Stimulated activated naive CD8-positive, alpha-beta T cell treated with anti-CD3 and anti-CD28 coated beads, Interleukin-15, amount 100 ng/mL, for 72 hours (primary cell): Measurements from ENCODE around the gene RING1.

Experiments
- ATAC-seq: fragments of 150-1000 bp; cut with Tn5 transposase; 2 replicates; pipeline ENCODE4 v1.10.0; 2021; ENCODE audit warnings: mild to moderate bottlenecking, moderate library complexity
- DNase-seq, 2 donors: peaks; one replicate each; pipeline ENCODE4 v3.0.0; 2021 to 2022
- H3K27ac Mint-ChIP-seq, 2 donors: one replicate each; pipeline ENCODE4 v1.8.0; 2022; ENCODE audit warnings: mild to moderate bottlenecking in 2 of 2, mixed read lengths in 2 of 2, moderate library complexity in 2 of 2
- H3K27me3 Mint-ChIP-seq: one replicate; pipeline ENCODE4 v1.8.0; 2022; ENCODE audit warnings: mixed read lengths
- H3K4me1 Mint-ChIP-seq: one replicate; pipeline ENCODE4 v1.8.0; 2022; ENCODE audit warnings: mild to moderate bottlenecking, mixed read lengths
- H3K4me3 Mint-ChIP-seq, 2 donors: one replicate each; pipeline ENCODE4 v1.8.0; 2022; ENCODE audit warnings: mild to moderate bottlenecking in 2 of 2, mixed read lengths in 2 of 2, moderate library complexity in 1 of 2
- H3K9me3 Mint-ChIP-seq, 2 donors: one replicate each; pipeline ENCODE4 v1.8.0; 2022; ENCODE audit warnings: mixed read lengths in 2 of 2

RING1 gene

DNA sequence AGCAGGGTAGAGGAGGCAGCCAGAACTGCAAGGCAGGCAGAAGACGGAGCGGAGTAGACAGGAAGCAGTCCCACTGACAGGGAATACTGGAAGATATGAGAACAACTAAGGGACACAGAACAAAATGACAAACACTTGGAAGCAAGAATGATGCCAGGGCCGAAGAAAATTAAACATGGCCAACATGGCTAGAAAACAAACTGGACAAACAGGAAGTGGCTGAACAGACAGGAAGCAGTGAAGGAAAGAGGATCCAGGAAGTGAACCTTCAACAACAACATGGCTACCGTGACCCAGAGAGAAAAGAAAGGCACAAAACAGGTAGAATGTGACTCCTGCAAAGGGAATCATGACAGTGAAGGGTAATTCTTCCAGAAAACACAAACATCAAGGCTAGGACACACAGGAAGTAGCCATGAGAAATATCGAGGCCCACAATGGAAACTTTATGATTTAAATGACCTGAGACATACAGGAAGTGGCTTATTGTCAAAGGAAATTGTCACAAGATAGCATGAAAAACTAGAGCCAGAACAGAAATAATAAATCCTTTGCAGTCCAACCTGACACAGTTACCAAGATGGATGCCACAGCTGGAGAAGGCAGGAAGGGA lies 25.1 kb upstream of the RING1 start:
- Mint-ChIP-seq H3K4me1 (peaks cover 20% of the 10 kb centered on the region), H3K27ac (peak overlapping the region; percentile 99), H3K9me3 (peaks cover 20 to 25% of the 10 kb centered on the region in 2 donors), H3K4me3 (peak overlapping the region; percentile 56 to 66), H3K27me3 (peaks cover 8% of the 10 kb centered on the region)
- ATAC-seq: peak; percentile 45
- DNase-seq: no peak

DNA sequence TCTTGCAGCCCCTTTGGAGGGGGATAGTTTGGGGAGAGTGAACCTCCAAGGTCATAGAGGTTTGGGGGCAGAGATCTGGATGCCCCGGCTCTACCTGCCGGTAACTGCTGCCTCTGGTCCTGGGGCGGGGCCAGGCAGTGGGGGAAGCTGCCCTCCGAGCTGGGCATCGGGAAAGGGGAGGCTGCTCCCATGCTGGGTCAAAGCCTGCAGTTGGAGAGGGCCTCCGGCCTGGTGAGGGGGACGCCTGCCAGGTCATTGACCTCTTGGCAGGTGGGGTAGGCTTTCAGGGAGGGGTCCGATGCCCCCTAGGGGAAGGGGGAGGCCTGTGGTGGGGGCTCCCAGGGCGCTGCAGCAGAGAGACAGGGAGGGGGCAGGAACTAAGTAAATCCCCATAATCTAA lies 23.1 kb upstream of the RING1 start:
- Mint-ChIP-seq H3K4me3 (no peak overlapping the region), H3K9me3 (peaks cover 20 to 25% of the 10 kb centered on the region in 2 donors), H3K4me1 (peaks cover 20% of the 10 kb centered on the region), H3K27me3 (peaks cover 8% of the 10 kb centered on the region), H3K27ac (no peak overlapping the region)
- DNase-seq (no peak), ATAC-seq (peak; percentile 26)

DNA sequence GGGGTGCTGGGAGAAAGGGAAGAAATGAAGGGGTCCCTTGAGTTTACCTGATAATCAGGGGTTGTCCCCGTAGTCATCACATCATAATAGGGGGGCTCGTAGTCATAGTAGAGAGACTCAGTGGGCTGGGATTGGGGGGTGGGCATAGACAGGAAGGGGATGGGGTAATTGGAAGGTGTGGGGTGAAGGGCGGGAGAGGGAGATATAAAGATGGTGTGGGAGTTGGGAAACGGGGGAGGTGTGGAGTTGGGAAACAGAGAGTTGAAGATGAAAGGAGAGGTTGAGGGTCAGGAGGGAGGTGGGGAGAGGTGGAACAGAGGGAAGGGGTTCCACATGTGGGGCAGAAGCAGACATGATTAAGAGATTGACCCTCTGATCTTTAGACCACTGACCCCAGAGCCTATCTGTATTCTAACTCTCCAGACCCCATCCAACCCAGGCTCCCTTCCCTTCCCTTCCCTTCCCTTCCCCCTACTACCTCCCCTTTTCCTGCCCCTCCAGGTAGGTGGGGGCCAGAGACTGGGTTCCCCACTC lies 22.6 kb upstream of the RING1 start:
- peaks cover 20 to 25% of the 10 kb centered on the region in 2 donors for H3K9me3 Mint-ChIP-seq
- peaks cover 11% of the 10 kb centered on the region for H3K27me3 Mint-ChIP-seq
- ATAC-seq: no peak
- no peak overlapping the region for H3K4me3 Mint-ChIP-seq
- DNase-seq: no peak
- H3K27ac Mint-ChIP-seq: peak overlapping the region in 1 of 2 donors; percentile 36
- peaks cover 20% of the 10 kb centered on the region for H3K4me1 Mint-ChIP-seq

DNA sequence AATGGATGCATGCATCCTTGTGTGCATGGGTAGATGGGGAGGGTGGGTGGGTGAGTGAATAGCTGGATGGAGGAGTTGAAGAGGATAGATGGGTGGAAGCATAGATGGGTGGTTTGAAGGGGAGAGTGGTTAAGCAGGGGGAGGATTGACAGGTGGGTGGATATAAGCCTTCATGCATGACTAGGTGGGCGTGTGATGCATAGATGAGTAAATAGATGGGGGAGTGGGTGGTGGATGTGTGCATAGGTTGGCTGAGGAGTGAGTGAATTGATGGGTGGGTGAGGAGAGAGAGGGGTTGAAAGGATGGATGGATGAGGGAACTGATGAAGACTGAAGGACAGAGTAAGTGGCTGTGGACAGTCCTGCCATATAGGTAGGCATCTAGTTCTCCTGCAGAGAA lies 20.5 kb upstream of the RING1 start:
- H3K4me1 Mint-ChIP-seq: peaks cover 28% of the 10 kb centered on the region
- H3K27ac Mint-ChIP-seq: no peak overlapping the region
- peaks cover 17 to 21% of the 10 kb centered on the region in 2 donors for H3K9me3 Mint-ChIP-seq
- ATAC-seq: no peak
- H3K27me3 Mint-ChIP-seq: peaks cover 26% of the 10 kb centered on the region
- H3K4me3 Mint-ChIP-seq: no peak overlapping the region
- DNase-seq: no peak

DNA sequence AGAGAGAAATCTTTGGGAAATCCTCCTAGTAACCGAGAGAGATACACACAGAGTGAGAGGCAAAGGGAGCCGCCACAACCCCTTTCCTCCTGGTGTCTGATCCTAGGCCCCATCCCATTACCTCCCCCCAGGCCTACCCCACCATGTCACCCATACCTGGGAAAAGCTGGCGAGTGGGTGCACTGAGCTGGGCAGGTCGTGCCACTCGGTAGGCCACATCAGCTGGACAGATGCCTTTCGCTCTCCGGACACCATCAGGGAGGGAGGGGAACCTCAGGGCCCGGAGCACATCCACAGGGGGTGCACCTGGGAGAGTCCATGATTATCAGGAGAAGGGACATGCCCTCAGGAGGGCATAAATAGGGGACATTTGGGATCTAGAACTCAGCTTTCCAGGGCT lies 19.1 kb upstream of the RING1 start:
- no peak overlapping the region for H3K27ac Mint-ChIP-seq
- H3K4me3 Mint-ChIP-seq: no peak overlapping the region
- ATAC-seq: no peak
- DNase-seq: no peak
- peaks cover 28% of the 10 kb centered on the region for H3K4me1 Mint-ChIP-seq
- peaks cover 26% of the 10 kb centered on the region for H3K27me3 Mint-ChIP-seq
- H3K9me3 Mint-ChIP-seq: peaks cover 5 to 7% of the 10 kb centered on the region in 2 donors

DNA sequence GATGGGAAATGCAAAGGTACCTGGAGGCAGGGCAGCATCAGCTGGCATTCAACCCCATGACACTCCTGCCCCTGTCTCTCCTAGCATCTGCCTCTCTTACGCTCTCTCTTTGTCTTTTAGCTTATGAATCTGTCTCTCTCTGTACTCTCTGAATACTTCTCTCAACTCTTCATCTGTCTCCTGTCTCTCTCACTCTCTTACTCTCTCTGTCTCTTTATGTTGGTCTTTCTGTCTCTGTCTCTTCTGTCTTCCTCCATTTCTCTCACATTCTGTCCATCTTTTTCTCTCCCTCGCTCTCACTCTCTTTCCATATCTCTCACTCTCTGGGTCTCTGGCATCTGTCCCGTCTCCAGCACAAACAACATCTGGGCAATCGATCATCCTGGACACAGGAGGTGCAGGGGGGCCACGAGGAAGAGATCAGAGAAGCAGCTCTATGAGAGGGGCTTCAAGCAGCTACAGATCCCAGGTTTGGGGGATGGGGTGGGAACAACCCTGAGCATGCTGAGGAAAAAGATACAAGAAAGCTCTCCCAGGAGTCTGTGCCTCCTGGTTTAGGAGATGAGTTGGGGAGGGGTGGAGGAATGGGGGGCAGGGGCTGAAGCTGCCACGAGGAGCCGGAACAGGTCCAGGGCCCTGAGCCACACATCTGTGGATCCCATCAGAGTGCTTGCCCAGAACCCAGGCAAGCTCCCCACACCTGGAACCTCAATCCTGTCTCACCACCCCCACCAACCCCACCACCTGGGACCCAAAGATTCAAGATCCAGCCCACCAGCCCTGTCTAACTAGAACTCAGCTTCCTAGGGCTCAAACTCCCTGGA lies 18.5 kb upstream of the RING1 start:
- no peak overlapping the region for H3K4me3 Mint-ChIP-seq
- no peak overlapping the region for H3K27ac Mint-ChIP-seq
- DNase-seq: no peak
- H3K9me3 Mint-ChIP-seq: peaks cover 0 to under 1% of the 10 kb centered on the region in 2 donors
- peaks cover 26% of the 10 kb centered on the region for H3K27me3 Mint-ChIP-seq
- peaks cover 27% of the 10 kb centered on the region for H3K4me1 Mint-ChIP-seq
- no peak for ATAC-seq

DNA sequence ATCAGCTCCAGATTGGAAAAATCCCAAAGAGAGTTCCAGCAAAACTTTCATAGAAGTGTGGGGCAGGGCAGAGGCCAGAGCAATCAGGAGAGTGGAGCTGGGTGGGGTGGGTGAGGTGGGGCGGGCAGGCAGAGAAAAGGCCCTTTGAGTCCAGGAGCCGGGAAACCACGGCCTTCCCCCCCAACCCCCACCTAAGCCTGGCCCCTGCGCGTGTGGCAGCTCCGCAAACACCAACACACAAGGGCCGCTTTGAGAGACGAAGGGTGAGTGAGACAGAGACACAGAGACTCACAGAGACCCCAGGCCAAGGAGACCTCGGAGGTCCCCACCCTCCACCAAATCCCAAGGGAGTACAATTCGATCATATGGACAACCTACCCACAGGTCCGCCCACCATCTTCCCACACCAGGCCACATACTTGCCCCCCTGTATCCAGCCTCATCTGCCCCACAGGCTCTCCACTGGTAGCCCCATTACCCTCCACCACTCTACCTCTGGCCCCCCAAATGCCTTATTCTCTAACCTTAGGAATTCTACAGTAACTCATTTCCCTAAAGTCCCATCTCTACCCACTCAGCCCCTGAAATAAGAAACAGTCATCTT lies 17.7 kb upstream of the RING1 start:
- ATAC-seq (no peak), DNase-seq (no peak)
- Mint-ChIP-seq H3K27ac (peak overlapping the region in 1 of 2 donors; percentile 6), H3K4me3 (no peak overlapping the region), H3K9me3 (no peaks in the 10 kb centered on the region), H3K4me1 (peaks cover 27% of the 10 kb centered on the region), H3K27me3 (peaks cover 26% of the 10 kb centered on the region)

DNA sequence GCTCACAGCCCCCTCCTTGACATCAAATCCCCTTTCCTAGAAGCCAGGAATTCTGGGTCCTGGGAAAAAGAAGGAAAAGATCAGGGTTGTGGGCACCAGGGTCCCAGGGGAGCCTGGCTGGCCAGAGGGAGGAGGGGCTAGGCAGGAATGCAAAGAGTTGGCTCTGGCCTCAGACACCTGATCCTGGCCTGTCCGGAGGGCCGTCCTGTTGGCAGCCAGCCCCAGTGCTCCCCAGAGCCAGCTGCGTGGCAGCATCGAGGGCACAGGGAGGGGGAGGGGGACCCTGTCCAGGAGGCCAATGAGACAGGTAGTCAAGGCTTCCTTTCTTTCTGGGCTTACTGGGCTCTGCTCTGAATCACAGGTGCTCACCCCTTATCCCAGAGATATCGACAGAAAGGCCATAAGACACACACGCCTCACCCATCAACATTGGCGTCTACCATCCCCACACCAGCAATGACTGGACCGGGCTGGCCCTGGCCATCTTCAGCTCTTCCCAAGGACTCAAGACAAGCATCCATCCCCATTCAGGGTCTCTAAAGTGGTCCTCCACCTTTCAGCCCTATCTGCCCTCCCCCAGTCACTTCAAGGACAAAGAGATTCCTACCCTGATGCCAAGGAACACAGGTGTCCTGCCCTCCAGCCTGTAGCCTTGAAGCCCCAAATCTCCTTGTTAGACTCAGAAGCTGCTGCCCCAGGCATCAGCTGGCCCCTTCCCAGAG lies 16.8 kb upstream of the RING1 start:
- H3K9me3 Mint-ChIP-seq: no peaks in the 10 kb centered on the region
- DNase-seq (no peak), ATAC-seq (no peak)
- H3K27ac Mint-ChIP-seq: peak overlapping the region in 1 of 2 donors; percentile 23
- H3K4me3 Mint-ChIP-seq: peak overlapping the region in 1 of 2 donors; percentile 65
- H3K27me3 Mint-ChIP-seq: peaks cover 22% of the 10 kb centered on the region
- peaks cover 32% of the 10 kb centered on the region for H3K4me1 Mint-ChIP-seq

DNA sequence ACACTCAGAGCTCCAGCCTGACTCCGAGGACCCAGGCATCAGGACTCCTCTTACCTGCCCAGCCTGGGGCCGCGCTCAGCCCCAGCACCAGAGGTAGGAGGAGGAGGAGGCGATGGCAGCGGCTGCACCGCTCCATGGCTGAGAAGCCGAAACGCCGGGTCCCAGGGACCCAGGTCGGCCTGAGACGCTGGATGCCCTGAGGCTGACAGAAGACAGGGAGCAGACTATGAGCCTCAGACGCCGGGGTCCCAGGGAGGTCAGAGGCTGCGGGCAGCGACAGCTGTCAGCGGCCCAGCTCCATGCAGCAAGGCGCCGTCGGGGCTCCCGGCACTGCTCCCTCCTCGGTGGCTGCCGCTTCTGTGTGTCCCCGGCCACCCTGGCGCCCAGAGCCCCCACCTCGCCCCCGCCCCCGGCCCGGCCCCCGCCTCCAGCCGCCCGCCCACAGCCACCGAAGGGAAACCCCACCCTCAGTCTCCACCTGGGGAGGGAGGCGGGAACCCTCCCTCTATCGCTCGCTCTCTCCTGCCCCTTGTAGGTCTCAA lies 16.1 kb upstream of the RING1 start, which contains the start of gene COL11A2:
Gene COL11A2, minus strand, starts transcription at position 363 of the 542 bp plus-strand sequence. Its CDS starts 227 bp downstream, at position 136.
- peaks cover 18% of the 10 kb centered on the region for H3K27me3 Mint-ChIP-seq
- DNase-seq (no peak), ATAC-seq (peak; percentile 63)
- peak within 1 kb of the TSS in 1 of 2 donors; percentile 71 for H3K27ac Mint-ChIP-seq
- peaks cover 37% of the 10 kb centered on the region for H3K4me1 Mint-ChIP-seq
- peak within 1 kb of the TSS; percentile 73 to 81 for H3K4me3 Mint-ChIP-seq
- H3K9me3 Mint-ChIP-seq: no peaks in the 10 kb centered on the region

DNA sequence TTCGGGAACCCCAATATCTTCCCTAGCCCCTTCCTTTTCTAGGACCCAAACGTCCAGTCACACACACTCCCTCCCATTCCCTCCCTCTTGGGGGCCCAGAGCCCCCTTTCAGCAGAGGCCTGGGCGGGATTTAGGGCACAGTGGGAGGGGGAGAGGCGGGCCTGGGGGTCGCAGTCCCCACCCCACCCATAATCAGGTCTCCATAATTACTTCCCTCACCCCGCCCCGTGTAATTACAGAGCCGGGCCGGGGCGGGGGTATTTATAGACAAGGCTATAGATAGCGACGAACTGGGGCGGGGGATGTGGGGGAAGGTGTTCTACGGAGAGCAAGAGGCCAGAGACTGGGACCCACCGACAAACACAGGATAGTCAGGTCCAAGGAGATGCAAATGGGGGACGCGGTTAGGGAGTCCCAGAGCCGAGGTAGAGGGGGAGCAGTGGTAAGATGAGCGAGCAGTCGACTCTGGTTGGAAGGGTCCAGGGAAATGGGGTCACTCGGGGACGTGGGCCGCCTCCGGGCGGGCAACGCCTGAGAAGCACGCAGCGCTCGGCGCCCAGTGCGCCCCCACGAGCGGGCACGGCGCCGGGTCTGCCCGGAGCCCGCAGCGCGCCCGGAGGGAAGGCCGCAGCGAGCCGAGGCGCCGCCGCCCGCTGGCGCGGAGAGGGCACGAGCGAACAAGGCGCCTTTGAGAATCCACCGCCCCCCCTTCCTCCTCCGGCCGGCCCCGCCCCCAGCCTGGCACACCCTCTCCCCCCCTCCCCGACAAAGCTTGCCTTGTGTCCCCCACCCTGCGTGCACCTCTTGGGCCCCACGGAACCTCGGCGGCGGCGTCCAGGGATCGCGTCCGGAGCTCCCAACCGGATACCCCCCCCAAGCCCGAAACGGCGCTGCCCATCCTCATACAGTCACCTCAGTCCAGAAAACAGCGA lies 15.4 kb upstream of the RING1 start:
- ATAC-seq (peak; percentile 41), DNase-seq (no peak)
- no peaks in the 10 kb centered on the region for H3K9me3 Mint-ChIP-seq
- peak overlapping the region; percentile 73 to 81 for H3K4me3 Mint-ChIP-seq
- H3K4me1 Mint-ChIP-seq: peaks cover 44% of the 10 kb centered on the region
- H3K27ac Mint-ChIP-seq: peak overlapping the region in 1 of 2 donors; percentile 71
- peaks cover 18% of the 10 kb centered on the region for H3K27me3 Mint-ChIP-seq

DNA sequence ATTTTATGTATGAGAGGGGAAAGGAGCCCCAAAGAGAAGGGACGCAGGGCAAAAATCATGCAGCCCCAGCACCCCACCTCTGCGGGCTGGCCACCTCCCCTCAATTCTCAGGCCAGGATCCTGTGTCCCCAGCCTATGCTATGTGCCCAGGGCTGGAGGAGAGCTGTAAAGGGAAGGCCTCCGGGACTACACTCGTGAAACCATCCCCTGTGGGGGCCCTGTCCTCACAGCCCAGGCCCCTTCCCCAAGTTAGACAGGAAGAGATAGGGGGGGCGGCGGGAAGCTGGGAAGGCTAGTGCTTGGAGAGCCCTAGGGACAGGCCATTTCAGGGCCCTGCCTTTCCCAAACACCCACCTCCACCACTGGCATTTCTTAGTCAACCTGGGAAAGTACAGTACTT lies 14.7 kb upstream of the RING1 start:
- Mint-ChIP-seq H3K9me3 (no peaks in the 10 kb centered on the region), H3K4me3 (peak overlapping the region; percentile 45 to 60), H3K27me3 (peaks cover 18% of the 10 kb centered on the region), H3K4me1 (peaks cover 51% of the 10 kb centered on the region), H3K27ac (peak overlapping the region in 1 of 2 donors; percentile 24)
- DNase-seq (no peak), ATAC-seq (no peak)

DNA sequence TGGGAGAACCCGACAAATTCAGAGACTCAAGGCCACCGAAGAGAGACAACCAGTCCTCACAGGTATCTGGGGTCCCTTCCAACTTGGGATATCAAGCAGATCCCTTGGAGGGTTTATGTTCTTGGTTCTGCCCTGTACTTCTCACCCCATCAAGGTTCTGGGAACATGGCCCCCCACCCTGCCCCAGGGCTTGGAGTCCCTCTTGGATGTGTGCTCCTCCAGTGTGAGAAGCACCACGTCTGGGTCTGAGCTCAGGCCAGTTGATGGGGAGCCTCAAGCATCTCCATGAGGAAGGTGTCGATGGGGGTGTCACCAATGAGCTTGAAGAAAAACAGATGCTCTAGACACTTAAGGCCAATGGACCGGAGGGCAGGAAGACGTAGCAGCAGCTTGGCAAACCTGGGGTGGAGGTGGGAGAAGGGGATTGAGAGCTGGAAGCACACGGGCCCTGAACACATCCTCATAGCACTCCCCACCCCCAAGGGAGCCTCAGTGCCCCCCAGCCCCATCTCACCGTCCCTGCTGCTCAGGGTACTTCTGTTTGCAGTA lies 13.8 kb upstream of the RING1 start:
- H3K4me1 Mint-ChIP-seq: peaks cover 60% of the 10 kb centered on the region
- no peaks in the 10 kb centered on the region for H3K9me3 Mint-ChIP-seq
- ATAC-seq: no peak
- no peak overlapping the region for H3K27ac Mint-ChIP-seq
- DNase-seq: no peak
- H3K27me3 Mint-ChIP-seq: peaks cover 18% of the 10 kb centered on the region
- no peak overlapping the region for H3K4me3 Mint-ChIP-seq

DNA sequence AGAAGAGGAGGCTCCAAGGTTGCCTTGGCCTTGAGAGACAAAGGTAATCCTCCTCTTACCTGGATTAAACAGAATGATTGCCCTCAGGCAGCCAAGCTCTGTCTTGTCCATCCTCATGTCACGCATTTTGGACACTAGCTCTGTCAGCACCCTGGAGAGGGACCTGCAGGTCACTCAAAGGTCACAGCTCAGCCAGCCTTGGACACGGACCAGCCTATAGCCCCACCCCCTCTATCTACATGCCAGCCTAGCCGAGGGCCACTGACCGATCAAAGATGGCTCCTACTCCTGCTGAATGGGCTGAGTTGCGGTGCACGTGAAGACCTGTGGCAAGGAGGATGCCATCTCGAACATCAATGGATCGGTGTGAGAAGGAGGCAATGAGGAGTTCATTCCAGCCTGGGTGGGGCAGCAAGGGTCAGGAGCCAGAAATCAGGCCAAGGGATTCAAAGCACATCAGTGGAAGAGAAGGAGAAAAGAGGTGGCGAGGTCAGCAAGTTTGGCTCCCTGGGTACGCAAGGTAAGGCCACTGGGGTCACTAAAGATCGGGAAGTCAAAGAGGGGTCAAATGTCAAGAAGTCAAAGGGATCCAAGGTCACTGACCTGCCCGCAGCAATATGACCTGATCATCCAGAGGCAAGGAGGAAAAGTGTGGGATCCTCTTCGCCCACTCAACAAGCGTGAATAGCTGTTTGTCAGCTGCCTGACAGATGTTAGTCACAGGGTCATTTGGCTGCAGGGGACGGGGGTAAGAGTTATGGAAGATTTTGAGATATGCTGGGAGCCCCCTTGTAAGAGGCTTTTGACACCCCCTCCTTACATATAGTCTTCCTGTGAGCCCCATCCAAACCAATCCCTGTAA lies 12.8 kb upstream of the RING1 start:
- Mint-ChIP-seq H3K4me3 (no peak overlapping the region), H3K9me3 (no peaks in the 10 kb centered on the region), H3K27ac (no peak overlapping the region), H3K4me1 (peaks cover 60% of the 10 kb centered on the region), H3K27me3 (peaks cover 17% of the 10 kb centered on the region)
- ATAC-seq (no peak), DNase-seq (no peak)
